ENCODE measurements around the gene ARMC7. TPM values are rescaled to one million over a fixed set of nuclear protein-coding genes. Genes with fewer than 3 reads are reported as not detected.

The ARMC7 gene
- total and polyA plus RNA-seq, 2 of the 13 experiments (the other 11 are each of a cell fraction or from before 2014, with no cell fraction given), result 3.9 to 4.2 TPM

DNA sequence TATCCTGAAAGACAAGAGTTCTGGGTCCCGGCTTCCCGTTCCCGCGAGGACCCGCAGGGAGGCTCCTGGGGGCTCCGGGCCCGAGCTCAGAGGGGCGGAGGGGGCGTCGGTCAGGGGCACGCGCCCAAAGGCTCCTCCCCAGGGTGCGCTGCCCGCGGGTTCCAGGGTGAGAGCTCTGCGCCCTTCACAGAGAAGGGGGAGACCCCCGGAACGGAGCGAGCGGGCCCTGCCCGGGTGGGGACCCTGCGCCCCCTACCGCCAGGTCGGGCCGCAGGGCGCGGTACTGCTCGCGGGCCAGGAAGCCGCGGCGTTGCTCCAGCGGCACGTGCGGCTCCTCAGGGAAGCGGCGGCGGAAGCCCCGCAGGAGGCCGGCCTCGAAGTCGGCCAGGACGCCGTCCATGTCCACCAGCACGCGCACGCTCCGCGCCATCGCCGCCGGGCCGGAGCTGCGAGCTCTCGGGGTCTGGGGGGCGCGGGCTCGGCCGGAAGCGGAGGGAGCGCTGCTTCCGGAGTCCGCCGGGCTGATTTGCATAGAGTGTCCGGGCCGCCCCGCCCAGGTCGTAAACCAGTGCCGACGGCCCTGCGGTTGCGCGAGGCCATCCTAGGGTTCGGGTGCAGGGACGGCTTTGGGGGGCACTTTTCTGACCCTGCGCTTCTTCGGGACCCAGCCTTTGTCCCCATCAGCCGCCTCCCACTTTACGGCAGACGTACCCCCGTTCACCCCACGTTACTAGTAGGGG is 21.7 kb downstream of the ARMC7 start, which contains the start of gene NT5C (continued):
- TF ChIP-seq ZNF337 (CRISPR knock-in tag; IDR thresholded peaks at IDR 0.05; ENCODE audit: borderline replicate concordance, low read depth) (no peak), ZNF589 (CRISPR knock-in tag; conservative IDR thresholded peaks at IDR 0.05) (no peak; the same call in 1 of the 2 replicates), ZFAT (CRISPR knock-in tag; conservative IDR thresholded peaks at IDR 0.05) (no peak), IKZF4 (CRISPR knock-in tag; IDR thresholded peaks at IDR 0.05; ENCODE audit: borderline replicate concordance, low read depth, not compliant biosample characterization) (peak; percentile 58), ATRX (CRISPR knock-in tag; IDR thresholded peaks at IDR 0.05; ENCODE audit: borderline replicate concordance) (no peak), KDM4B (CRISPR knock-in tag; IDR thresholded peaks at IDR 0.05) (no peak; the same call in none of the 2 replicates), SP5 (CRISPR knock-in tag; IDR thresholded peaks at IDR 0.05; ENCODE audit: borderline replicate concordance, low read depth) (peak; percentile 48; the same call in 1 of the 2 replicates), NFE2L2 (IDR thresholded peaks at IDR 0.05; ENCODE audit: low read length) (no peak), ZNF430 (CRISPR knock-in tag; IDR thresholded peaks at IDR 0.05) (peak; percentile 73), ZNF670 (CRISPR knock-in tag; IDR thresholded peaks at IDR 0.05; ENCODE audit: borderline replicate concordance) (no peak), ZNF761 (CRISPR knock-in tag; conservative IDR thresholded peaks at IDR 0.05) (peak; percentile 95), ZNF292 (CRISPR knock-in tag; IDR thresholded peaks at IDR 0.05; ENCODE audit: borderline replicate concordance, low read depth) (no peak), ZNF790 (CRISPR knock-in tag; IDR thresholded peaks at IDR 0.05; ENCODE audit: borderline replicate concordance) (no peak), FOXA1 (IDR thresholded peaks at IDR 0.05) (no peak), FOXA1 (CRISPR knock-in tag; IDR thresholded peaks at IDR 0.05) (no peak; the same call in 1 of the 2 replicates)
- TF ChIP-seq, protein P1, sequence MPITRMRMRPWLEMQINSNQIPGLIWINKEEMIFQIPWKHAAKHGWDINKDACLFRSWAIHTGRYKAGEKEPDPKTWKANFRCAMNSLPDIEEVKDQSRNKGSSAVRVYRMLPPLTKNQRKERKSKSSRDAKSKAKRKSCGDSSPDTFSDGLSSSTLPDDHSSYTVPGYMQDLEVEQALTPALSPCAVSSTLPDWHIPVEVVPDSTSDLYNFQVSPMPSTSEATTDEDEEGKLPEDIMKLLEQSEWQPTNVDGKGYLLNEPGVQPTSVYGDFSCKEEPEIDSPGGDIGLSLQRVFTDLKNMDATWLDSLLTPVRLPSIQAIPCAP (CRISPR knock-in tag; IDR thresholded peaks at IDR 0.05; ENCODE audit: low read depth), result peak; percentile 38
- TF ChIP-seq, protein P2, sequence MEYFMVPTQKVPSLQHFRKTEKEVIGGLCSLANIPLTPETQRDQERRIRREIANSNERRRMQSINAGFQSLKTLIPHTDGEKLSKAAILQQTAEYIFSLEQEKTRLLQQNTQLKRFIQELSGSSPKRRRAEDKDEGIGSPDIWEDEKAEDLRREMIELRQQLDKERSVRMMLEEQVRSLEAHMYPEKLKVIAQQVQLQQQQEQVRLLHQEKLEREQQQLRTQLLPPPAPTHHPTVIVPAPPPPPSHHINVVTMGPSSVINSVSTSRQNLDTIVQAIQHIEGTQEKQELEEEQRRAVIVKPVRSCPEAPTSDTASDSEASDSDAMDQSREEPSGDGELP (IDR thresholded peaks at IDR 0.05; ENCODE audit: borderline replicate concordance, low read depth), result no peak
- TF ChIP-seq, protein P3, sequence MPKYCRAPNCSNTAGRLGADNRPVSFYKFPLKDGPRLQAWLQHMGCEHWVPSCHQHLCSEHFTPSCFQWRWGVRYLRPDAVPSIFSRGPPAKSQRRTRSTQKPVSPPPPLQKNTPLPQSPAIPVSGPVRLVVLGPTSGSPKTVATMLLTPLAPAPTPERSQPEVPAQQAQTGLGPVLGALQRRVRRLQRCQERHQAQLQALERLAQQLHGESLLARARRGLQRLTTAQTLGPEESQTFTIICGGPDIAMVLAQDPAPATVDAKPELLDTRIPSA (CRISPR knock-in tag; IDR thresholded peaks at IDR 0.05; ENCODE audit: borderline replicate concordance), result no peak
- TF ChIP-seq, protein P4, sequence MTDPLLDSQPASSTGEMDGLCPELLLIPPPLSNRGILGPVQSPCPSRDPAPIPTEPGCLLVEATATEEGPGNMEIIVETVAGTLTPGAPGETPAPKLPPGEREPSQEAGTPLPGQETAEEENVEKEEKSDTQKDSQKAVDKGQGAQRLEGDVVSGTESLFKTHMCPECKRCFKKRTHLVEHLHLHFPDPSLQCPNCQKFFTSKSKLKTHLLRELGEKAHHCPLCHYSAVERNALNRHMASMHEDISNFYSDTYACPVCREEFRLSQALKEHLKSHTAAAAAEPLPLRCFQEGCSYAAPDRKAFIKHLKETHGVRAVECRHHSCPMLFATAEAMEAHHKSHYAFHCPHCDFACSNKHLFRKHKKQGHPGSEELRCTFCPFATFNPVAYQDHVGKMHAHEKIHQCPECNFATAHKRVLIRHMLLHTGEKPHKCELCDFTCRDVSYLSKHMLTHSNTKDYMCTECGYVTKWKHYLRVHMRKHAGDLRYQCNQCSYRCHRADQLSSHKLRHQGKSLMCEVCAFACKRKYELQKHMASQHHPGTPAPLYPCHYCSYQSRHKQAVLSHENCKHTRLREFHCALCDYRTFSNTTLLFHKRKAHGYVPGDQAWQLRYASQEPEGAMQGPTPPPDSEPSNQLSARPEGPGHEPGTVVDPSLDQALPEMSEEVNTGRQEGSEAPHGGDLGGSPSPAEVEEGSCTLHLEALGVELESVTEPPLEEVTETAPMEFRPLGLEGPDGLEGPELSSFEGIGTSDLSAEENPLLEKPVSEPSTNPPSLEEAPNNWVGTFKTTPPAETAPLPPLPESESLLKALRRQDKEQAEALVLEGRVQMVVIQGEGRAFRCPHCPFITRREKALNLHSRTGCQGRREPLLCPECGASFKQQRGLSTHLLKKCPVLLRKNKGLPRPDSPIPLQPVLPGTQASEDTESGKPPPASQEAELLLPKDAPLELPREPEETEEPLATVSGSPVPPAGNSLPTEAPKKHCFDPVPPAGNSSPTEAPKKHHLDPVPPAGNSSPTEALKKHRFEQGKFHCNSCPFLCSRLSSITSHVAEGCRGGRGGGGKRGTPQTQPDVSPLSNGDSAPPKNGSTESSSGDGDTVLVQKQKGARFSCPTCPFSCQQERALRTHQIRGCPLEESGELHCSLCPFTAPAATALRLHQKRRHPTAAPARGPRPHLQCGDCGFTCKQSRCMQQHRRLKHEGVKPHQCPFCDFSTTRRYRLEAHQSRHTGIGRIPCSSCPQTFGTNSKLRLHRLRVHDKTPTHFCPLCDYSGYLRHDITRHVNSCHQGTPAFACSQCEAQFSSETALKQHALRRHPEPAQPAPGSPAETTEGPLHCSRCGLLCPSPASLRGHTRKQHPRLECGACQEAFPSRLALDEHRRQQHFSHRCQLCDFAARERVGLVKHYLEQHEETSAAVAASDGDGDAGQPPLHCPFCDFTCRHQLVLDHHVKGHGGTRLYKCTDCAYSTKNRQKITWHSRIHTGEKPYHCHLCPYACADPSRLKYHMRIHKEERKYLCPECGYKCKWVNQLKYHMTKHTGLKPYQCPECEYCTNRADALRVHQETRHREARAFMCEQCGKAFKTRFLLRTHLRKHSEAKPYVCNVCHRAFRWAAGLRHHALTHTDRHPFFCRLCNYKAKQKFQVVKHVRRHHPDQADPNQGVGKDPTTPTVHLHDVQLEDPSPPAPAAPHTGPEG (CRISPR knock-in tag; IDR thresholded peaks at IDR 0.05), result peak; percentile 89; the same call in 1 of the 2 replicates
- TF ChIP-seq, protein P5, sequence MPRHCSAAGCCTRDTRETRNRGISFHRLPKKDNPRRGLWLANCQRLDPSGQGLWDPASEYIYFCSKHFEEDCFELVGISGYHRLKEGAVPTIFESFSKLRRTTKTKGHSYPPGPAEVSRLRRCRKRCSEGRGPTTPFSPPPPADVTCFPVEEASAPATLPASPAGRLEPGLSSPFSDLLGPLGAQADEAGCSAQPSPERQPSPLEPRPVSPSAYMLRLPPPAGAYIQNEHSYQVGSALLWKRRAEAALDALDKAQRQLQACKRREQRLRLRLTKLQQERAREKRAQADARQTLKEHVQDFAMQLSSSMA (CRISPR knock-in tag; IDR thresholded peaks at IDR 0.05), result peak; percentile 79; the same call in 1 of the 2 replicates
